Transverse colon (tissue), 4 donors: Measurements from ENCODE around the gene PTPRZ1. TPM values are rescaled to one million over a fixed set of nuclear protein-coding genes. Genes with fewer than 3 reads are reported as not detected.

ENCODE experiments used
- DNase-seq: peaks from one replicate; pipeline ENCODE4 v3.0.0-alpha.2; 2019
- H3K27ac ChIP-seq, 4 donors: fragments of 200-600 bp; sonication (generic); 2 replicates each; pipeline ENCODE4 v1.5.1; 2016 to 2018; ENCODE audit warnings: inconsistent platforms in 4 of 4
- H3K27me3 ChIP-seq: fragments of 200-600 bp; sonication (generic); 2 replicates; pipeline ENCODE4 v1.5.1; 2017; ENCODE audit warnings: inconsistent platforms
- H3K36me3 ChIP-seq, 4 donors: fragments of 200-600 bp; sonication (generic); 2 replicates each; pipeline ENCODE4 v1.5.1; 2017 to 2019; ENCODE audit warnings: inconsistent platforms in 4 of 4
- H3K4me1 ChIP-seq, 4 donors: fragments of 200-600 bp; sonication (generic); 2 replicates each; pipeline ENCODE4 v1.5.1; 2017 to 2020; ENCODE audit warnings: inconsistent platforms in 4 of 4
- H3K4me3 ChIP-seq, 4 donors: fragments of 200-600 bp; sonication (generic); 1 replicate in 1 of 4; 2 replicates in 3 of 4; pipeline versions ENCODE4 v1.5.1 to v1.6.1; 2017 to 2019; ENCODE audit warnings: inconsistent platforms in 4 of 4
- H3K9me3 ChIP-seq, 2 donors: fragments of 200-600 bp; sonication (generic); 2 replicates each; pipeline ENCODE4 v1.5.1; 2017 to 2019; ENCODE audit warnings: inconsistent platforms in 2 of 2
- EP300 ChIP-seq: sonication (generic); formaldehyde crosslinking; IDR thresholded peaks from one replicate; pipeline ENCODE4 v1.6.1; 2017; ENCODE audit warnings: antibody characterized with exemption, low read depth
- POLR2A ChIP-seq: fragments of 450-650 bp; IDR thresholded peaks from one replicate; pipeline ENCODE4 v1.6.1; 2016; ENCODE audit warnings: antibody characterized with exemption, mild to moderate bottlenecking, moderate library complexity
- POLR2AphosphoS5 ChIP-seq, 3 donors: sonication (generic); formaldehyde crosslinking; IDR thresholded peaks; one replicate each; pipeline ENCODE4 v1.6.1; 2016; ENCODE audit warnings: antibody characterized with exemption in 3 of 3
- WGBS, 2 donors: methylation state at CpG; one replicate each; pipeline ENCODE4 v1.1.5; 2018; ENCODE audit warnings: low coverage in 1 of 2; 5-methylcytosine and 5-hydroxymethylcytosine counted together
- in situ Hi-C, 4 donors: fragments of 200-750 bp; cut with MboI; loops; one replicate each; pipeline versions ENCODE4 v1.15.0 to v1.15.1; 2017; ENCODE audit warnings: low sequenced_read_pairs in 3 of 4, low pct_ligation_motif_present in 1 of 4, low pct_unique_long_range_greater_than_20kb in 1 of 4
- intact Hi-C: fragments of 100-400 bp; cut with DNase I; formaldehyde crosslinking; loops from one replicate; pipeline ENCODE4 v1.15.1; 2023; ENCODE audit warnings: low total_unique reads
- total RNA-seq, 4 donors: library from RNA; depleted of rRNA; stranded (reverse); fragments of >200 nt; gene quantifications; one replicate each; pipeline ENCODE4 v1.1.0, GENCODE V29; 2016
- TF ChIP-seq, protein P1 (sequence below), 5 experiments: fragments of 200-600 bp in 3 of 5; fragments of 450-650 bp in 2 of 5; sonication (generic) in 3 of 5; IDR thresholded peaks; 1 replicate in 2 of 5; 2 replicates in 3 of 5; pipeline ENCODE4 v1.5.1; 2016 to 2017; ENCODE audit warnings: antibody characterized with exemption in 5 of 5, inconsistent platforms in 3 of 5, mild to moderate bottlenecking in 2 of 5, moderate library complexity in 1 of 5

PTPRZ1 gene
- total RNA-seq, 4 donors from 2014 or later: 0.37 to 2.4 (median 2.0) TPM

DNA sequence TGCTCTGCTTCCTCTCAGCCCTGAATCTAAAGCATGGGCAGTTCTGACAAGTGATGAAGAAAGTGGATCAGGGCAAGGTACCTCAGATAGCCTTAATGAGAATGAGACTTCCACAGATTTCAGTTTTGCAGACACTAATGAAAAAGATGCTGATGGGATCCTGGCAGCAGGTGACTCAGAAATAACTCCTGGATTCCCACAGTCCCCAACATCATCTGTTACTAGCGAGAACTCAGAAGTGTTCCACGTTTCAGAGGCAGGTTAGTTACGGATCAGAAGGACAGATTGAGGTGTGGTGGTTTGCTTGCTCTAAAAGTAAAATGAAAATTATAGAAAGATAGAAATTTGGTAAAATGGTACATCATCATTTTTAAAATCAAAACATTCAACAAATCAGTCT is 140.7 kb downstream of the PTPRZ1 start:
- H3K27me3 ChIP-seq: no peaks in the 10 kb centered on the region
- no peaks in the 10 kb centered on the region for H3K9me3 ChIP-seq
- no peak overlapping the region for H3K27ac ChIP-seq
- intact Hi-C loops: no loop called here
- H3K36me3 ChIP-seq: no peaks in the 10 kb centered on the region
- H3K4me1 ChIP-seq: no peaks in the 10 kb centered on the region
- no peak for DNase-seq
- TF ChIP-seq EP300: no peak
- TF ChIP-seq POLR2AphosphoS5 (IDR thresholded peaks at IDR 0.05): no peak
- no peak for TF ChIP-seq POLR2A
- TF ChIP-seq, protein P1, sequence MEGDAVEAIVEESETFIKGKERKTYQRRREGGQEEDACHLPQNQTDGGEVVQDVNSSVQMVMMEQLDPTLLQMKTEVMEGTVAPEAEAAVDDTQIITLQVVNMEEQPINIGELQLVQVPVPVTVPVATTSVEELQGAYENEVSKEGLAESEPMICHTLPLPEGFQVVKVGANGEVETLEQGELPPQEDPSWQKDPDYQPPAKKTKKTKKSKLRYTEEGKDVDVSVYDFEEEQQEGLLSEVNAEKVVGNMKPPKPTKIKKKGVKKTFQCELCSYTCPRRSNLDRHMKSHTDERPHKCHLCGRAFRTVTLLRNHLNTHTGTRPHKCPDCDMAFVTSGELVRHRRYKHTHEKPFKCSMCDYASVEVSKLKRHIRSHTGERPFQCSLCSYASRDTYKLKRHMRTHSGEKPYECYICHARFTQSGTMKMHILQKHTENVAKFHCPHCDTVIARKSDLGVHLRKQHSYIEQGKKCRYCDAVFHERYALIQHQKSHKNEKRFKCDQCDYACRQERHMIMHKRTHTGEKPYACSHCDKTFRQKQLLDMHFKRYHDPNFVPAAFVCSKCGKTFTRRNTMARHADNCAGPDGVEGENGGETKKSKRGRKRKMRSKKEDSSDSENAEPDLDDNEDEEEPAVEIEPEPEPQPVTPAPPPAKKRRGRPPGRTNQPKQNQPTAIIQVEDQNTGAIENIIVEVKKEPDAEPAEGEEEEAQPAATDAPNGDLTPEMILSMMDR (IDR thresholded peaks at IDR 0.05): no peak
- H3K4me3 ChIP-seq: no peak overlapping the region
- 68 to 77% methylated on average over 3 of the region's 3 CpGs for WGBS, 2 donors
- in situ Hi-C loops: no loop called here

DNA sequence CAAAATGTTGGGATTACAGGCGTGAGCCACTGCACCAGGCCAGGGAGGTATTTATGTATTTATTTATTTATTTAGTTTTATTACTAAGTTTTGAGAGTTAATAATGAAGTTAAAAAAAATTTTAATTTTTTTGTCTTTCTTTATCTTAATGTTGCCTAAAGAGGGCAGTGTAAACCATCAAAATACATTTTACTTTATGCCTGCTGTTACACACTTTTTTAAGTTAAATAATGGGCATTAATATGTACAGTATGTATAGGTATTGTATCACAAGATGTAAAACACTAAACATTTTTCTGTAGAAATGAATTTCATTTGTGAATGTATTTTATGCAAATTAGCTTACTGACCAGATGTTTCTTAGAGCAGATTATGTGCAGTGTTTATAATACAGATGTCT is 141.7 kb downstream of the PTPRZ1 start:
- H3K27ac ChIP-seq: no peak overlapping the region
- in situ Hi-C loops: no loop called here
- intact Hi-C loops: no loop called here
- 75 to 92% methylated on average over 1 of the region's 1 CpG for WGBS, 2 donors
- no peaks in the 10 kb centered on the region for H3K4me1 ChIP-seq
- H3K36me3 ChIP-seq: no peaks in the 10 kb centered on the region
- TF ChIP-seq POLR2A (no peak), EP300 (no peak)
- TF ChIP-seq, protein P1 (IDR thresholded peaks at IDR 0.05): no peak
- H3K4me3 ChIP-seq: no peak overlapping the region
- H3K27me3 ChIP-seq: no peaks in the 10 kb centered on the region
- DNase-seq: no peak
- H3K9me3 ChIP-seq: no peaks in the 10 kb centered on the region

DNA sequence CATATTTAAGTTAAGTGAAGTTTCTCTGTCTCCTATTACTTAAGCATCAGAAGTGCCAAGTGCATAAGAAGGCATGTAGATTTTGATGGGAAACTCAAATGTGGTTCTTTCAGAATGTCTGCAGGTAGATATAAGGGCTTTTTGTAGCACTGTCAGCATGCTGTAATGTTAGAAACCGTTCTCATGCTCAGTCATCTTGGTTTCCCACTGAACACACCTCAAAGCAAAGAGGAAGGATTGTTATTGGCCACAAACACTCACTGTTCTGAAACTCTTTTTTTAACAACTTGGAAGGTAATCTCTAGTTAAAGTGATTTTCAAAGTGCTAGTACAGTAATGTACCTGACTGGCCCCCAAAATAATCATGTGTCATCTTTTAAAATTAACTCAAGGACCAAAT is 145.1 kb downstream of the PTPRZ1 start:
- Histone ChIP-seq H3K27me3 (no peaks in the 10 kb centered on the region), H3K27ac (no peak overlapping the region), H3K36me3 (no peaks in the 10 kb centered on the region), H3K4me1 (no peaks in the 10 kb centered on the region), H3K4me3 (no peak overlapping the region), H3K9me3 (no peaks in the 10 kb centered on the region)
- TF ChIP-seq POLR2AphosphoS5 (IDR thresholded peaks at IDR 0.05): no peak
- TF ChIP-seq, protein P1 (IDR thresholded peaks at IDR 0.05): no peak
- no peak for TF ChIP-seq POLR2A
- TF ChIP-seq EP300: no peak
- in situ Hi-C loops (no loop called here), intact Hi-C loops (no loop called here)
- DNase-seq: no peak
- WGBS, 2 donors: 34 to 40% methylated on average over 1 of the region's 1 CpG

DNA sequence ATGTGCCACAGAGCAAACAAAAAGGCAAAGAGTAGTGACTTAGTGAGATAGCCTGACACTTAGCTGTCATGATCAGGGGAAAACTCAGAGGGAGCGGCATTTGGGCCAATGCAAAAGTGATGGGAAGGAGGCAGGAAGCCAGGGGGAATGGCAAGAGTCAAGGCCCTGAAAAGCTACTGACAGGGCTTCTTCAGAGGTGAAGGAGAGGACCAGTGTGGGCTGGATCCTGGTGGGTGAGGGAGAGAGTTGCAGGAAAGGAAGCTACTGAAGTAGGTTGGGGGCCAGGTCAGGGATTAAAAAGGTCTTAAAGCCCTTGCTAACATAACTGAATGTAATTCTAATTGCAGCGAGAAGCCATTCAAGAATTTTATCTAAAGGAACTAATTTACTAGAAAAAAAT is 154.1 kb downstream of the PTPRZ1 start:
- no peaks in the 10 kb centered on the region for H3K36me3 ChIP-seq
- H3K4me3 ChIP-seq: no peak overlapping the region
- no peak for DNase-seq
- no peaks in the 10 kb centered on the region for H3K27me3 ChIP-seq
- in situ Hi-C loops: no loop called here
- 82 to 87% methylated on average over 2 of the region's 2 CpGs for WGBS, 2 donors
- no peaks in the 10 kb centered on the region for H3K4me1 ChIP-seq
- intact Hi-C loops: no loop called here
- no peaks in the 10 kb centered on the region for H3K9me3 ChIP-seq
- no peak for TF ChIP-seq POLR2A
- no peak for TF ChIP-seq POLR2AphosphoS5 (IDR thresholded peaks at IDR 0.05)
- TF ChIP-seq, protein P1 (IDR thresholded peaks at IDR 0.05): no peak
- TF ChIP-seq EP300: no peak
- H3K27ac ChIP-seq: no peak overlapping the region
